GM12891 (cell line): ENCODE measurements around the gene RECK.
A peak's percentile ranks its signal among the peaks of the same experiment; 100 is the strongest.

Experiments
- DNase-seq: peaks from one replicate; pipeline ENCODE4 v3.0.0; 2011; ENCODE audit warnings: low spot score; ENCODE audit not compliant: insufficient read length
- FAIRE-seq: peaks from 2 replicates; lab custom pipeline; 2011; peaks lifted over from hg19 to GRCh38; lab: Jason Lieb, UNC
- PAX5 ChIP-seq: IDR thresholded peaks from 2 replicates; pipeline ENCODE4 v1.6.1; 2011; ENCODE audit warnings: low read length, moderate library complexity, mild to moderate bottlenecking; ENCODE audit not compliant: insufficient read depth, severe bottlenecking
- POLR2A ChIP-seq: IDR thresholded peaks from 2 replicates; pipeline ENCODE4 v1.6.1; 2011; ENCODE audit warnings: low read depth, low read length, control low read depth
- POLR2AphosphoS5 ChIP-seq: IDR thresholded peaks from 2 replicates; pipeline ENCODE4 v1.6.1; 2011; ENCODE audit warnings: low read depth, low read length, control low read depth
- POU2F2 ChIP-seq: IDR thresholded peaks from 2 replicates; pipeline ENCODE4 v1.6.1; 2011; ENCODE audit warnings: low read depth, mild to moderate bottlenecking, control low read depth, low read length, moderate library complexity
- SPI1 ChIP-seq: IDR thresholded peaks from 2 replicates; pipeline ENCODE4 v1.6.1; 2011; ENCODE audit warnings: low read depth, low read length, control low read depth
- TAF1 ChIP-seq: IDR thresholded peaks from 2 replicates; pipeline ENCODE4 v1.6.1; 2011; ENCODE audit warnings: low read depth, low read length, control low read depth

RECK gene

DNA sequence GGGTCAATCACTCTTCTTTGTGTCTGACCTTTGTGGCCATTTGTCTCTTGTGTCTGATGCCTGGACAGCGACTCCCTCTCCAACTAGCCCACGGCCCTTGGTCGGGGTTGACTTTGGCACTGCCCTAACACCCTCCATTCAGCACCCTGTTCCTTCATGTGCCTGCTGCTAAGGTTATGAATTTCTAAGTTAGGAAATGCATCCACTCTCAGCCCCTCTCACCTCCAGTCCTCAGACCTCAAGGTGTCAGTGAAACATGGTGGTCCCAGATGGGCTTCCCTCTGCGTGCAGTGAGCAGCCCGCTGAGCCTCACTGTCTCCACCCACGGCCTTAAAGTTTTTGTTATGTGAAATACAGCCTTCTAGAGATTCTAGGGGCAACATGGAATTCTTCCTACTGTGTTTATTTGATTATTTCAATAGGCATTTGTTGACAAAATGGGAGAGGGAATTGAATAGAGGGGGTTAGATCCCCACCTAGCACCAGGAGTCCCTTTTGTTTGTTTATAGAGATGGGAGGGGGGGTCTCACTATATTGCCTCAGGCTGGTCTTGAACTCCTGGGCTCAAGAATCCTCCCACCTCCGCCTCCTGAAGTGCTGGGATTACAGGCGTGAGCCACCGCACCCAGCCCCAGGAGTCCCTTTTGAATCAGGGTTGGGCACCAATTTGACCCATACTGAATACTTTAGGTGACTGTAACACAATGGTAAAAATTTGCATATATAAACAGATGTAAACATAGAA is 98.2 kb downstream of the RECK start:
- no peak for FAIRE-seq
- TF ChIP-seq SPI1 = no peak
- no peak for TF ChIP-seq POLR2A
- no peak for TF ChIP-seq POLR2AphosphoS5
- no peak for TF ChIP-seq TAF1
- no peak for TF ChIP-seq PAX5
- no peak for TF ChIP-seq POU2F2
- no peak for DNase-seq

DNA sequence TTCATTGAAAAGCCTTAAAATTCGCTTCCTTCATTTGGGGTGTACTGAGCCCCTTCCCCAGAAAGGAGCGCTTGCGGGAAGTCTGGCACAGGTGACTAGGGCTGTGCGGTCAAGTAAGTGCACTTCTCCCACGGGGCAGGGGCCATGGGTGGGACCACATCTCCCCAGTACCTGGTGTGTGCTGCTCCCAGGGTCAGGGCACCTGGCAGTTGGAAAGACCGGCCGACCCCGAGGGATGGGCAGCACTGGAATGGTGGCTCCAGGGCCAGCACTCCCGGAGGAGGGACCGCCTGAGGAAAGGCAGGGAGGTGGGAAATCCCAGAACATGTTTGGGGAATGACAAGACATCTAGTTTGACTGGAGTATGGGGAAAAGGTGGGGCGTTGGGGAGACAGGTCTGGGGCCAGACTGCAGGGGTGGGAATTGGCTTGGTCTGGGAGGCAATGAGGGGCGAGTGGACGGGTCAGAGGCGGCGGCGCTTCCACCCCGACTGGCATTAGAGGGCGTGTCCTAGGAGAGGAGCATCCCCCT is 99.1 kb downstream of the RECK start:
- no peak for DNase-seq
- no peak for FAIRE-seq
- TF ChIP-seq PAX5 (no peak), POLR2AphosphoS5 (no peak), TAF1 (no peak), POU2F2 (no peak), POLR2A (no peak), SPI1 (no peak)

DNA sequence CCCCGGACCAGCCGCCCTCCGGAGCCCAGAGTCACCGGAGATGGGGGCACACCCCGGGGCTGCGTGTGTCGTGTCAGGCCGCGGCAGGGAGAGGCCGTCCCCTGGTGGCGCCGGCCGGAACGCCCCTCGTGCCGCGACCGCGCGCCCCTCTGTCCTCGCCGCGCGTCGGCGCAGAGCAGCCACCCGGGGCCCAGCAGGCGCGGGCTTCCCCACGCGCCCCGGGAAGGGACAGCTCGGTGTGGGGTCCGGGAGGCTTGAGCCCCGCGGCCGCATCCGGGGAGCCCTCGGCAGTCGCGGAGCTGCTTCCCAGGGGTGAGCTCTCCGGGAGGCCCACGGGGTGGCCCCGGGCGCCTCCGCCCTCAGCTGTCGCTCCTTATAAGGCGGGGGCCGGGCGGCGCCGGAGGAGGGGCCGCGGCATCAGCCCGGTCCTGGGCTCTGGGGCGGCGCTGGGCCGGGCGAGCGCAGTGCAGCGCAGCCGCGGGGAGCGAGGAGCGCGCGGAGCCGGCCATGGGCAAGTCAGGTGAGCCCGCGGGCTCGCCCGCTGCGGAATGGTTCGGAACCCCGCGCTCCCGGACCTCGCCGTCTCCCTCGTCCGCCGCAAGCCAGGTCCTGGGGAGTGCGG is 99.7 kb downstream of the RECK start, which contains the start of gene GLIPR2:
Gene GLIPR2, plus strand, starts transcription at position 462 of the 622 bp plus-strand sequence. Its CDS starts 46 bp downstream, at position 508.
- peak; percentile 96 for DNase-seq
- TF ChIP-seq TAF1 (no peak), POLR2A (no peak), SPI1 (no peak), POU2F2 (no peak), PAX5 (no peak), POLR2AphosphoS5 (no peak)
- FAIRE-seq = peak; percentile 90

DNA sequence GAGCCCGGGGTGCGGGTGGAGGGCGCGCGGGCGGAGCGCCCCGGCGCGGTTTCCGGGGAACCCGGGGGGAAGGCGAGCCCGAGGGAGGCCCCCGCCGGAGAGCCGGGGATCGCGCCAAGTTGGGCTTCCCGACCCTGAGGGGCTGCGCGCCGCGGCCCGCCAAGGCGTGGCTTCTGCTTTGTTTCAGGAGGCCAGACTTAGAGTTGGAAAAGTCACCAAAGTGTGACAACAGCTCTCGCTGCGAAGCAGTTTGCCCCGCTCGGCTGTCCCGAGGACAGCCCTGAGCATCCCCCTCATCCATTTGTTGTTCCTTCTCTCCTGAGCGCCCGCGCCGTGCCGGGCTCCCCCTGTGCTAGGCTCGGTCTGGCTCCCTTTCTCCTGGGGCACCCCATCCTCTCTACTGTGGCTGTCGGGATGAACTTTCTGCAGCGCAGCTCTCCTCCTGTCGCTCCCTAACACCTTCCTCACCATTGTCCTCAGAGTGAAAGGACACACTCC is 100.2 kb downstream of the RECK start:
- no peak for FAIRE-seq
- TF ChIP-seq POU2F2 = no peak
- TF ChIP-seq PAX5 = no peak
- DNase-seq = peak; percentile 57

DNA sequence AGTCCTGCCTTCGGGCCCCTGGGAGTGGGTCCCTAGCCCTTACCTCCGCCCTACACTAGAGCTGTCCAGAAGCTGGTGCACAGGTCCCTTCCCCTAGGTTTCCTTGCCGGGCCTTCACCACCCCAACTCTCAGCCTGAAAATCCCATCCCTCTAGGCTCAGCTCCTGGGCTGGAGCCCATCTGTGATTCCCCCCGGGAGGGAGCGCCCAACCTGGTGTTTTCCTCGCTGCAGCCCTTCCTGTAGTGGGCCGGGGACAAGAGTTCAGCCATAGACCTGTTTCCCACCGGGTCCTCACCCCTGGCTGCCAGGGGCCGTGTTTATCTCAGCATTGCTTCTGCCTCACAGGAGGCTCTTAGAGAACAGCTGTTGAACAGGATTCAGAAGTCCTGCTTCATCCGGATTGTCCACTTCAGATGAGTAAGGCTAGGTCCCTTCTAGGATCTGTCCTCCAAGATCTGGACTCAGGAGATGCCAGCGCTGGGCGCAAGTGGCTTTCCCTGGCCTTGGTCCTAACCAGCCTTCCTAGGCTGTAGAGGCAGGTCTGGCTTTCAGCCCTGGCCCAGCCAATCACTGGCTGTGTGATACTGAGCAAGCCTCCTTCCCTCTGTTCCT is 100.8 kb downstream of the RECK start:
- DNase-seq (no peak), FAIRE-seq (no peak)
- no peak for TF ChIP-seq PAX5
- TF ChIP-seq POLR2A = no peak
- TF ChIP-seq TAF1 = no peak
- TF ChIP-seq SPI1 = no peak
- TF ChIP-seq POLR2AphosphoS5 = no peak
- no peak for TF ChIP-seq POU2F2

DNA sequence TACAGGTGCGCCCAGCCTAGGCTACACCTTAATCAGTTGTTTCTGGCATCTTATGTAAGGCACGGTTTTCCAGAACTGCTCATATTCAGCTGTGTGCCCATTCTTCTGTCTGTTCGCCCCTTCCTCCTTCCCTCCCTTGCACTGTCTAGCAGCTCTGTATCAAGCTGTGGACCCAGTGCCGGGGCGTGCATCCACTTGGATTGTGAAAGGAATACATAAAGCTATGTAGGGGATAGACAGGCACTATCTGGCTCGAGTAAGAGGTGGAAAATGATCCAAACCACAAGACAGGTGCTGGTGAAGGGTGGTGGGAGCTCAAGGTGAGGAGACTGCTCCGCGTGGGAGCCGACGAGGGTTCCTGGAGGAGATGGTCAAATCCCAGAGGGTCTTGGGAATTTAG is 101.8 kb downstream of the RECK start:
- DNase-seq (no peak), FAIRE-seq (no peak)
- TF ChIP-seq POLR2A = no peak
- TF ChIP-seq POU2F2 = no peak
- TF ChIP-seq PAX5 = no peak
- TF ChIP-seq TAF1 = no peak
- no peak for TF ChIP-seq POLR2AphosphoS5
- no peak for TF ChIP-seq SPI1

DNA sequence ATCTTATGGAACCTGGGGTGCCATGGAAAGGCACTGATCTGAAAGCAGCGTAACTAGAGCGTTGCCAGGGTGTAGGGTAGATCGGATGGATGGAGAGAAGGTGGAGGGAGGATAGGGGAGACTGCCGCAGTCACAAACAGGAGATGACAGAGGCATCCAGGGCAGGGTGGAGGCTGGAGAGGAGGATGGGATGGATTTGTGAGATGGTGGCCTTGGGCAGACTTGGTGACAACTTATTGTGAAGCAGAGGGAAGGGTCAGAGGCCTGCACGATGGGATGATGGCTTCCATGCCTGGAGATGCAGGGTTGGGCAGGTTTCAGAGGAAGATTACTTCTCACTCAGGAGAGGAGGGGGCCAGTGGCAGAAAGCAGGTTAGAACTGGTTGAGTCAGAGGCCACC is 102.2 kb downstream of the RECK start:
- DNase-seq (no peak), FAIRE-seq (no peak)
- TF ChIP-seq TAF1 (no peak), POLR2AphosphoS5 (no peak), PAX5 (no peak), SPI1 (no peak), POLR2A (no peak), POU2F2 (no peak)

DNA sequence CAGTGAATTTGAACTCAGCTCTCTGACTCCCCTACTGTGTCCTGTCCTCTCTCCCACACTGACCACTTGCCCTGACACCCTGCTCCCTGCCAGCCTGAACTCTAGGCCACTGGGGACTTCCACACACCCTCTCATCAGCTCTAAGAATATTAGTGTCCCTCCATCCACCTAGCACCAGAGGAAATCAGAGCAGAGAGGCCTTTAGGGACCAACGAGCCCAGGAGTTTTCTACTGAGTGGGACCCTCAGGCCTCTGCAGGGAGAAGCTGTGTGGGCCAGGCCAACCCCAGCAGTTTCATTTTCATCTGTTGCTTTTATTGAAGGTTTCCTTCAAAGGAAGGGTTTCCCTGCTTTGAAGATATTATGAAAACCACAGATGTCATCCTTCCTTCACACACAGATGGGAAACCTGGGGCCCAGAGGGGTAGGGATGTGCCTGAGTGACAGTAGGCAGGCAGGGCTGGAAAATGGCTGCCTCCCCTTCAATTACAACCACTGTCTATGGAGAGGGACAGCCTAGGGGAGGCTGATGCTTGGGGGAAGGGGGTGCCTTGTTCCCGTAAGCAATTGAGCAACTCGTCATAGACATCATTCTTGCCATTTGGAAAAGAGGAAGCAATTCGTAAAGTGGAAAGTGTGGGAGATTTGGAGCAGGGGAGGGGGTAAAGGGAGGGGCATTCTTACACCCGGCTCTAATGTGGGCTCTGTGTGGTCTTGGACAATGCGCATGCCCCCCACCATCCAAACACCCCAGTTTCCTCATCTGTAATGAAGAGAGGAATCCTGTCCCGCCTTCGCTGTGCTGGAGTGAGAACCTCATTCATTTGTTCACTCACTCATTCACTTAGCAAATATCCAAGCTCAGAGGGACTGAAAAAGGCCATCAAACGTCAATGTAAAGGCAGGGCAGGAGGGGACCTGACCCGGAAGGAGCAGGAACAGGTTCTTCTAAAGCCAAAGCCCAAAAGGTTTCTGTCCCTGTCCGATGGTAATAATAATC is 103.7 kb downstream of the RECK start:
- peak; percentile 13 for FAIRE-seq
- DNase-seq = no peak
- TF ChIP-seq SPI1 = no peak
- TF ChIP-seq PAX5 = no peak
- TF ChIP-seq TAF1 = no peak
- TF ChIP-seq POU2F2 = no peak
- no peak for TF ChIP-seq POLR2A
- no peak for TF ChIP-seq POLR2AphosphoS5
